ENCODE results near the gene ADGRA1.

DNA sequence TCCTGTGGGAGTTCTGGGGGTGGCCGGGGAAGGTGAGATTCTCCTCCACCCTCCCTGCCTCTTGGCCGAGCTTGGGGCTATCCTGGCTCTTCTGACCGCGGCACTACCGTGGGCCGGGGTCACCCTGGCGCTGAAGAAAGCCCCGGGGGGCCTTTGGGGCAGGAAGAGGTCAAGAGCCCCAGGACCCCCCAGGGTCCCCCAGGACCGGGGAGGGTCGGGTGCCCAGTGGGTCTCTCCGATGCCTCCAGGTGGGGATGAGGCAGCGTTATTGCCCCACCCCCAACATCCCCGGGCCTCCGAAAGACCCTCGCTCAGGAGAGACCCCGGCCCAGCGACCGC lies 71.9 kb downstream of the ADGRA1 start:
- TF ChIP-seq, protein P1, sequence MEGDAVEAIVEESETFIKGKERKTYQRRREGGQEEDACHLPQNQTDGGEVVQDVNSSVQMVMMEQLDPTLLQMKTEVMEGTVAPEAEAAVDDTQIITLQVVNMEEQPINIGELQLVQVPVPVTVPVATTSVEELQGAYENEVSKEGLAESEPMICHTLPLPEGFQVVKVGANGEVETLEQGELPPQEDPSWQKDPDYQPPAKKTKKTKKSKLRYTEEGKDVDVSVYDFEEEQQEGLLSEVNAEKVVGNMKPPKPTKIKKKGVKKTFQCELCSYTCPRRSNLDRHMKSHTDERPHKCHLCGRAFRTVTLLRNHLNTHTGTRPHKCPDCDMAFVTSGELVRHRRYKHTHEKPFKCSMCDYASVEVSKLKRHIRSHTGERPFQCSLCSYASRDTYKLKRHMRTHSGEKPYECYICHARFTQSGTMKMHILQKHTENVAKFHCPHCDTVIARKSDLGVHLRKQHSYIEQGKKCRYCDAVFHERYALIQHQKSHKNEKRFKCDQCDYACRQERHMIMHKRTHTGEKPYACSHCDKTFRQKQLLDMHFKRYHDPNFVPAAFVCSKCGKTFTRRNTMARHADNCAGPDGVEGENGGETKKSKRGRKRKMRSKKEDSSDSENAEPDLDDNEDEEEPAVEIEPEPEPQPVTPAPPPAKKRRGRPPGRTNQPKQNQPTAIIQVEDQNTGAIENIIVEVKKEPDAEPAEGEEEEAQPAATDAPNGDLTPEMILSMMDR (IDR thresholded peaks at IDR 0.05 in 4 of 5, conservative IDR thresholded peaks at IDR 0.05 in 1 of 5), result no peak
- no peak for TF ChIP-seq POLR2A (IDR thresholded peaks at IDR 0.05)

Data from gastrocnemius medialis (tissue), 4 donors.